Measurements from ENCODE around the gene COX8A.

The COX8A gene

DNA sequence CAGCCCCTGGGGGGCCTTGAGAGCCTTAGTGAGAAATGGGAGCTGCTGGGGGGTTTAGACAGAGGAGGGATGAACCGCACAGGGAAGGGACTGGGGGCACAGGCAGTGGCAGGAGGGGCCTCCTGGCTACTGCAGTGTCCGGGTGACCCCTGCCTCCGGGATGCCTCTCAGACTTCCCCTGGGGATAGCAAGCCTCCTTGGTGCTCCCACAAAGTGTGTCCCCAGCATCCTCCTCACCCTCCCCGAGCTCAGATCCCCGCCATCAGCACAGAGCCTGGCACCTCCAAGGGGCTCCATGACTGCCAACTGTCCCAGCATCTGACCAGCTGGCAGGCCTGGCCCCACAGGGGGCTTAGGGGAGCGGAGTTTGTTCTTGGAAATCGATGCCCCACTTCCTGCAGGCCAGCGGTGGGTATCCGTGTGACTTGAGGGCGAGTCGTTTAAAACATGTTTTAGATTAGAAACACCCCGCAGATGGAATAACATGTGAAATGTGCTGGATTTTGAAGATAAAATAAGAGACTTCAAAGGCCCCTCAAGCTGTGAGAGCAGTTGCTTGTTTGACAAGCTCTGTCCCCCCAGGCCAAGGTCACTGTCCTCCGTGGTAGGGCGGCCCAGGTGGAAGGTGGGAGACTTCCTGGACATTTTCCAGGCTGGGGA lies 47.8 kb downstream of the COX8A start:
- H3K27ac ChIP-seq (replicated peaks): no peak overlapping the region
- no peak for DNase-seq (ENCODE audit: low read depth in 1 of 2, low spot score in 1 of 2)
- H3K27me3 ChIP-seq (ENCODE audit: insufficient read depth, poor library complexity, severe bottlenecking): no peaks in the 10 kb centered on the region
- no peak for TF ChIP-seq GABPA (IDR thresholded peaks at IDR 0.05; ENCODE audit: low read depth)
- TF ChIP-seq, protein P1, sequence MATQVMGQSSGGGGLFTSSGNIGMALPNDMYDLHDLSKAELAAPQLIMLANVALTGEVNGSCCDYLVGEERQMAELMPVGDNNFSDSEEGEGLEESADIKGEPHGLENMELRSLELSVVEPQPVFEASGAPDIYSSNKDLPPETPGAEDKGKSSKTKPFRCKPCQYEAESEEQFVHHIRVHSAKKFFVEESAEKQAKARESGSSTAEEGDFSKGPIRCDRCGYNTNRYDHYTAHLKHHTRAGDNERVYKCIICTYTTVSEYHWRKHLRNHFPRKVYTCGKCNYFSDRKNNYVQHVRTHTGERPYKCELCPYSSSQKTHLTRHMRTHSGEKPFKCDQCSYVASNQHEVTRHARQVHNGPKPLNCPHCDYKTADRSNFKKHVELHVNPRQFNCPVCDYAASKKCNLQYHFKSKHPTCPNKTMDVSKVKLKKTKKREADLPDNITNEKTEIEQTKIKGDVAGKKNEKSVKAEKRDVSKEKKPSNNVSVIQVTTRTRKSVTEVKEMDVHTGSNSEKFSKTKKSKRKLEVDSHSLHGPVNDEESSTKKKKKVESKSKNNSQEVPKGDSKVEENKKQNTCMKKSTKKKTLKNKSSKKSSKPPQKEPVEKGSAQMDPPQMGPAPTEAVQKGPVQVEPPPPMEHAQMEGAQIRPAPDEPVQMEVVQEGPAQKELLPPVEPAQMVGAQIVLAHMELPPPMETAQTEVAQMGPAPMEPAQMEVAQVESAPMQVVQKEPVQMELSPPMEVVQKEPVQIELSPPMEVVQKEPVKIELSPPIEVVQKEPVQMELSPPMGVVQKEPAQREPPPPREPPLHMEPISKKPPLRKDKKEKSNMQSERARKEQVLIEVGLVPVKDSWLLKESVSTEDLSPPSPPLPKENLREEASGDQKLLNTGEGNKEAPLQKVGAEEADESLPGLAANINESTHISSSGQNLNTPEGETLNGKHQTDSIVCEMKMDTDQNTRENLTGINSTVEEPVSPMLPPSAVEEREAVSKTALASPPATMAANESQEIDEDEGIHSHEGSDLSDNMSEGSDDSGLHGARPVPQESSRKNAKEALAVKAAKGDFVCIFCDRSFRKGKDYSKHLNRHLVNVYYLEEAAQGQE (IDR thresholded peaks at IDR 0.05; ENCODE audit: insufficient replicate concordance, low read depth): no peak
- no peak for TF ChIP-seq SPI1 (IDR thresholded peaks at IDR 0.05; ENCODE audit: borderline replicate concordance, low read depth)
- TF ChIP-seq, protein P2, sequence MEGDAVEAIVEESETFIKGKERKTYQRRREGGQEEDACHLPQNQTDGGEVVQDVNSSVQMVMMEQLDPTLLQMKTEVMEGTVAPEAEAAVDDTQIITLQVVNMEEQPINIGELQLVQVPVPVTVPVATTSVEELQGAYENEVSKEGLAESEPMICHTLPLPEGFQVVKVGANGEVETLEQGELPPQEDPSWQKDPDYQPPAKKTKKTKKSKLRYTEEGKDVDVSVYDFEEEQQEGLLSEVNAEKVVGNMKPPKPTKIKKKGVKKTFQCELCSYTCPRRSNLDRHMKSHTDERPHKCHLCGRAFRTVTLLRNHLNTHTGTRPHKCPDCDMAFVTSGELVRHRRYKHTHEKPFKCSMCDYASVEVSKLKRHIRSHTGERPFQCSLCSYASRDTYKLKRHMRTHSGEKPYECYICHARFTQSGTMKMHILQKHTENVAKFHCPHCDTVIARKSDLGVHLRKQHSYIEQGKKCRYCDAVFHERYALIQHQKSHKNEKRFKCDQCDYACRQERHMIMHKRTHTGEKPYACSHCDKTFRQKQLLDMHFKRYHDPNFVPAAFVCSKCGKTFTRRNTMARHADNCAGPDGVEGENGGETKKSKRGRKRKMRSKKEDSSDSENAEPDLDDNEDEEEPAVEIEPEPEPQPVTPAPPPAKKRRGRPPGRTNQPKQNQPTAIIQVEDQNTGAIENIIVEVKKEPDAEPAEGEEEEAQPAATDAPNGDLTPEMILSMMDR (IDR thresholded peaks at IDR 0.05; ENCODE audit: insufficient read depth, low read length): no peak
- TF ChIP-seq POLR2AphosphoS5 (IDR thresholded peaks at IDR 0.05; ENCODE audit: low read depth): no peak
- no peak overlapping the region for H3K4me3 ChIP-seq (replicated peaks; ENCODE audit: insufficient read depth, low read length)

DNA sequence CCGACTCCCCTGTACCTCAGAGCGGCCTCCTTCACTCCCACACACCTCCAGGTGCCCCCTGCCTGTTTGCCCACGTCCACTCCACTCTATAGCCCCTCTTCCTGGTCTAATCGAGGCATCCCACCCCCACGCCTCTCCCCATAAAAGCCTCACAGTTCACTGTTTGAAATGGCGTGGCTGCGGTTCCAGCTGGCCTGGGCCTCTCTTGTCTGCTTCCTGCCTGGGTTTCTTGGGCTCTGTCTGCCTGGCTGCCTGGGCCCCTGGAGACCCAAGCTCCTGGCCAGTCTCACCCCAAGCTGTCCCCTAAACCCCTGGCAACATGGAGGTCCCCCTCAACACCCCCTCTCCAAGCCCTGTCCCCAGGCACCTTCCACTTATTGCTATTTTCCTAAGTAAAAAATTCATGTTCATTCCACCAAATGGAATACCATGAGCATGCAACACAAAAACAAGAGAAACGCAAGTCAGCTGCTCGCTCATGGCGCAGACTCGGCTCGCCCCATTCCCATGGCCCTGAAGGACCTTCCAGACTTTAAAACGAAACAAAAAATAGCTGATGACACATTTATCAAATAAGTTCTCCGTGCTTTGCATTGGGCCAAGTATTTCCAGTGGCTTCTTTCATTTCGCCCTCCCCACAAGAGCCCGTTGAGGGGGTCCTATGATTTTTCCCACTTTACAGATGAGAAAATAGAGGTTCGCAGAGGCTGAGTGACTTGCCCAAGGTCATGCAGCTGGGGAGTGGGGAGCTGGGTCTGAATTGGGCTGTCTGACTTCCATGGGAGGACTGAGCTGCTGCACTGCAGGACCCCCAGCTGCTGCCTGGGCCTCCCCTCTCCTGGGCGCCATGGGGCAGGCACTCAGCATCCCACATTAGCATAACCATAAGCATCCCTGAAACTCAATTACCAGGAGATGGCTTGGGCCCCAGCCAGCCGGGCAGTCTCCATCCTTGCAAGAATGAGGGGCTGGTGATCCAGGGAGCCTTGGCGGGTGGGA lies 49.6 kb downstream of the COX8A start:
- DNase-seq (ENCODE audit: low read depth in 1 of 2, low spot score in 1 of 2): no peak
- Histone ChIP-seq H3K4me3 (replicated peaks; ENCODE audit: insufficient read depth, low read length) (no peak overlapping the region), H3K27ac (replicated peaks) (no peak overlapping the region), H3K27me3 (ENCODE audit: insufficient read depth, poor library complexity, severe bottlenecking) (no peaks in the 10 kb centered on the region)
- no peak for TF ChIP-seq POLR2AphosphoS5 (IDR thresholded peaks at IDR 0.05; ENCODE audit: low read depth)
- TF ChIP-seq SPI1 (IDR thresholded peaks at IDR 0.05; ENCODE audit: borderline replicate concordance, low read depth): no peak
- TF ChIP-seq, protein P2 (IDR thresholded peaks at IDR 0.05; ENCODE audit: insufficient read depth, low read length): no peak
- TF ChIP-seq, protein P1 (IDR thresholded peaks at IDR 0.05; ENCODE audit: insufficient replicate concordance, low read depth): no peak
- no peak for TF ChIP-seq GABPA (IDR thresholded peaks at IDR 0.05; ENCODE audit: low read depth)

DNA sequence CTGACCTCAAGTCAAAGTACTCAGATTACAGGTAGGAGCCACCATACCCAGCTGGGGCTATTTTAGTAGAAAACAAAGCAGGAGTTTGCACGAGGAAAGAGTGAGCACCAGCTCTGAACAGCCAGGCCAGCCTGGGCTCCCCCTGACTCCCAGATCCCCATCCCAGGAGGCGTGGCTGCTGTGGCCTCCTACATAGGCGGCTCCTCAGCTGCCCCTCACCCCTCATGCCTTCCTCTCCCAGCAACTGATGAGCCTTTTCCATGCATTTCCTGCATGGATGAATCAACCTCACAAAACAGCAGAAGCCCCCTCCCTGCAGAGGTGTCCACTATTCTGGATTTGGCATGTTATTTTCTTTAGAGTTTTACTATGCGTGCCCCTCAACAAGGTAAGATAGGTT lies 50.8 kb downstream of the COX8A start:
- no peak overlapping the region for H3K4me3 ChIP-seq (replicated peaks; ENCODE audit: insufficient read depth, low read length)

More for the DNA sequence above, 50.8 kb downstream of the COX8A start:
- TF ChIP-seq SPI1 (IDR thresholded peaks at IDR 0.05; ENCODE audit: borderline replicate concordance, low read depth) (no peak), POLR2AphosphoS5 (IDR thresholded peaks at IDR 0.05; ENCODE audit: low read depth) (no peak), GABPA (IDR thresholded peaks at IDR 0.05; ENCODE audit: low read depth) (no peak)
- TF ChIP-seq, protein P1 (IDR thresholded peaks at IDR 0.05; ENCODE audit: insufficient replicate concordance, low read depth): no peak
- TF ChIP-seq, protein P2 (IDR thresholded peaks at IDR 0.05; ENCODE audit: insufficient read depth, low read length): no peak
- DNase-seq (ENCODE audit: low read depth in 1 of 2, low spot score in 1 of 2): no peak
- Histone ChIP-seq H3K27ac (replicated peaks) (no peak overlapping the region), H3K27me3 (ENCODE audit: insufficient read depth, poor library complexity, severe bottlenecking) (no peaks in the 10 kb centered on the region)

Data from HL-60 (cell line).